Measurements from ENCODE around the gene NDST1.

Gene NDST1

DNA sequence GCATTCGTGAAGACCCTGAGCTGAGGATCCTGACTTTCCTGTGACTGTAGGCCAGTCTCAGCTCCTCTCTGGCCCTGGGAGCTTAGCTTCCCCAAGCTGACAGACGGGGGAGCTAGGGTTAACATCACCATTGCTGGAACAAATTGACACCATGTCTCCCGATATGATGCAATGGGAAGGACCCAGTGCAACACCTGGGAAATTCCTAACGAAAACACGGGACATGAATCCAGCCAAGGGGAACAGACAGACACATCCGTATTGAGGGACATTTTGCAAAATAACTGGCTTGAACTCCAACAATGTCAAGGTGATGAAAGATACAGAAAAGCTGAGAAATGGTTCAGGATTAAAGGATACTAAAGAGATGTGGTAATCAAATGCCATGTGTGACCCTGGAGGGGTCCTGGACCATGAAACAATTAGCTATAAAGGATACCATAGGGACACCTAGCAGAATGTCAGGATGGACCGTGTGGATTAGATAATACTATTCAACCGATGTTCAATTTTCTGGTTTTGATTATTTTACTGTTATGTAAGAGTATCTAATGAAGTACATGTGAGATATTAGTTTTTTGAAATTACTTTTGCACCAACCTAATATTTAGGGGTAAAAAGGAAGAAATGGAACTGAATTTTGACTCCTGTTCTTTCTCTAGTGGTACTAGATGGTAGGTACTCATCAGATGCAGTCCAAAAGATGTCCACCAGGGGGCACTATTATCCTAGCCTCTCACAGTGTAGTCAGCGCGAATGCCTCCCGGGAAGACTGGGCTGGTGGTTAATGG is 52.7 kb downstream of the NDST1 start:
- Histone ChIP-seq H3K27ac (ENCODE audit: low read depth, low read length) (peak overlapping the region; percentile 43; the same call in 1 of the 2 replicates), H3K4me1 (ENCODE audit: insufficient read depth, low read length) (peaks cover 10% of the 10 kb centered on the region), H3K36me3 (ENCODE audit: insufficient read depth, low read length) (peaks cover 11% of the 10 kb centered on the region), H3K9me3 (ENCODE audit: insufficient read depth, low read depth, low read length) (no peaks in the 10 kb centered on the region), H3K27me3 (ENCODE audit: insufficient read depth, low read length) (no peaks in the 10 kb centered on the region), H3K9ac (ENCODE audit: low read depth, low read length) (no peak overlapping the region), H3K4me3 (ENCODE audit: low read length) (no peak overlapping the region)
- WGBS, result 28% methylated on average over 10 of the region's 11 CpGs

DNA sequence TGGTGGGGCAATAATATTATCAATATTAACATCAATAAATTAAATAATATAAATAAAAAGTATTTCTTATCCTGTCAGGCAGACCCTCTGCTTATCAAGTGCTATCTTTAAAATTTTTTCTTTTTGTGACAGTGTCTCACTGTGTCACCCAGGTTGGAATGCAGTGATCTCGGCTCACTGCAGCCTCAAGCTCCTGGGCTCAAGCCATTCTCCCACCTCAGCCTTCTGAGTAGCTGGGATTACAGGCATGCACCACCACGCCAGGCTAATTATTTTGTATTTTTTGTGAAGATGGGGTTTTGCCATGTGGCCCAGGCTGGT is 53.2 kb downstream of the NDST1 start:
- Histone ChIP-seq H3K9me3 (ENCODE audit: insufficient read depth, low read depth, low read length) (no peaks in the 10 kb centered on the region), H3K36me3 (ENCODE audit: insufficient read depth, low read length) (peaks cover 6% of the 10 kb centered on the region), H3K4me1 (ENCODE audit: insufficient read depth, low read length) (peaks cover 10% of the 10 kb centered on the region), H3K9ac (ENCODE audit: low read depth, low read length) (no peak overlapping the region), H3K4me3 (ENCODE audit: low read length) (no peak overlapping the region), H3K27me3 (ENCODE audit: insufficient read depth, low read length) (no peaks in the 10 kb centered on the region), H3K27ac (ENCODE audit: low read depth, low read length) (no peak overlapping the region)
- 83% methylated on average over 2 of the region's 2 CpGs for WGBS

DNA sequence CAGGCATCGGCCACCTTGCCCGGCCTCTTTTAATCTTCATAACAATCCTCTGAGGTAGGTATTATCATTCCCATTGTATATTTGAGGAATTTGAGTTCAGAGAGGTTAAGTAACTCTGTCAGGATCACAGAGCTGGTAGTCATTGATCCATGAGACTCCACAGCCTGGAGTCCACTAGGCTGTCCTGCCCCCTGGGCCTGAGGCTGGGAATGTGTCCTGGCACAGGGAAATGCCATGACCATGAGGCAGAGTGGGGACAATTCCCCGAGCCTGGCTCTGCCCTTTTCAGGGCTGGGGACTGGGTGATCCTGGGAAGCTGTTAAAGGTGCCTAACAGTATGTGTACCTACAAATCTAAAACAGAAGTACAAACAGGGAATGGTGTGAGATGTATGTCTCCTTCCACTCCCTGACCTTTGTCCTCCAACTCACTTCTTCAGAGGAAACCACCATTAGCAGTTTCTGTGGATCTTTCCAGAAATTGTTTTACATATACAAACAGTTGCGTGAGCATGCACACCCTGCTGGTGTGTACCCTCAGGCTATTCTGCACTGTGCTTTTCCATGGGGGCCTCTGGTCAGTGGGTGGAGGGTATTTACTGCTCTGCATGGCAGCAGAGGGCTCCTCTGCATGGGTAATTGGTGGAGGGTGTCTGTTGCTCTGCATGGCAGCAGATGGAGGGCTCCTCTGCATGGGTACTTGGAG is 53.8 kb downstream of the NDST1 start:
- Histone ChIP-seq H3K9me3 (ENCODE audit: insufficient read depth, low read depth, low read length) (no peaks in the 10 kb centered on the region), H3K36me3 (ENCODE audit: insufficient read depth, low read length) (peaks cover 2% of the 10 kb centered on the region), H3K27me3 (ENCODE audit: insufficient read depth, low read length) (no peaks in the 10 kb centered on the region), H3K4me1 (ENCODE audit: insufficient read depth, low read length) (peaks cover 10% of the 10 kb centered on the region), H3K9ac (ENCODE audit: low read depth, low read length) (no peak overlapping the region), H3K4me3 (ENCODE audit: low read length) (no peak overlapping the region), H3K27ac (ENCODE audit: low read depth, low read length) (no peak overlapping the region)
- 93% methylated on average over 2 of the region's 4 CpGs for WGBS

DNA sequence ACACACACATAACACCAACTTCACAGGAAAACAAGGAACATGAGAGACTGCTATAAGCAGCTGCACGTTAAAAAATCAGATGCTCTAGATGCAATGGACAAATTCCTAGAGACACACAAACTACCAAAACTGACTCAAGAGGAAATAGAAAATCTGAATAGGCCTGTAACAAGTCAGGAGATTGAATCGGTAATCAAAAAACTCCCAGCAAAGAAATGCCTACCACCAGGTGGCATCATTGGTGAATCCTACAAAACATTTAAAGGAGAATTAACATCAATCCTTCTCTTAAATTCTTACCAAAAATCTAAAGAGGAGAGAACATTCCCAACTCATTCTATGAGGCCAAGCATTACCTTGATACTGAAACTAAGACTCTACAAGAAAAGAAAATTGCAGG is 54.9 kb downstream of the NDST1 start:
- WGBS, result 40% methylated on average over 2 of the region's 2 CpGs
- no peaks in the 10 kb centered on the region for H3K9me3 ChIP-seq (ENCODE audit: insufficient read depth, low read depth, low read length)
- no peak overlapping the region for H3K9ac ChIP-seq (ENCODE audit: low read depth, low read length)
- H3K27ac ChIP-seq (ENCODE audit: low read depth, low read length), result no peak overlapping the region
- H3K4me3 ChIP-seq (ENCODE audit: low read length), result no peak overlapping the region
- peaks cover 10% of the 10 kb centered on the region for H3K4me1 ChIP-seq (ENCODE audit: insufficient read depth, low read length)
- no peaks in the 10 kb centered on the region for H3K36me3 ChIP-seq (ENCODE audit: insufficient read depth, low read length)
- H3K27me3 ChIP-seq (ENCODE audit: insufficient read depth, low read length), result no peaks in the 10 kb centered on the region

DNA sequence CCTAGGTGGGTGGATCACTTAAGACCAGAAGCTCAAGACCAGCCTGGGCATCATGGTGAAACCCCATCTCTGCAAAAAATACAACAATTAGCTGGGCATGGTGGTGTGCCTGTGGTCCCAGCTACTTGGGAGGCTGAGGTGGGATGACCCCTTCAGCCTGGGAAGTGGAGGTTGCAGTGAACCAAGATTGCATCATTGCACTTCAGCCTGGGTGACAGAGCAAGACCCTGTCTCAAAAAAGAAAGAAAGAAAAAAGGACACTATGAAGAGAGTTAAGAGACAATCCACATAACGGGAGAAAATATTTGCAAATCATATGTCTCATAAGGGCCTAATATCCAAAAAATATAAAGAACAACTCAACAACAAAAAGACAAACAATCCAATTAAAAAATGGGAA is 57.9 kb downstream of the NDST1 start:
- H3K36me3 ChIP-seq (ENCODE audit: insufficient read depth, low read length), result no peaks in the 10 kb centered on the region

DNA sequence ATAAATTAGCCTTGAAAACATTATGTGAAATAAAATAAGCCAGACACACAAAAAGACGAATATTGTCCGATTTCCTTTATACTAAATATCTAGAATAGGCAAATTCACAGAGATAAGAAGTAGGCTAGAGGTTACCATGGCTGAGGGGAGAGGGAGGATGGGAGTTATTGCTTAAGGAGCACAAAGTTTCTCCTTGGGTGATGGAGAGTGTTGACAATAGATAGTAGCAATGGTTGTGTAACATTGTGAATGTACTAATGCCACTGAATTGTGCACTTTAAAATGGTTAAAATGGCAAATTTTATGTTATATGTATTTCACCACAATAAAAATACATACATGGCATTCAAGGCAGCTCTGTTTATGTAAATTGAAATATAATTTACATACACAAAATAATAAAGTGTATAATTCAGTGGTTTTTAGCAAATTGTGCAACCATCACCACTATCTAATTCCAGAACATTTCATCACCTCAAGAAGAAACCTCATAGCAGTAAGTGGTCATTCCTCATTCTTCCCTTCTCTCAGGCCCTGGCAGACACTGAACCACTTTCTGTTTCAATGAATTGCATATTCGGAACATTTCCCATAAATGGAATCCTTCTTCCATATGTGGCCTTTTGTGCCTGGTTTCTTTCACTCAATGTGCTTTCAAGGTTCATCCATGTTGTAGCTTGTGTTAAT is 59.2 kb downstream of the NDST1 start:
- WGBS, result 100% methylated on average over 1 of the region's 3 CpGs
- H3K9me3 ChIP-seq (ENCODE audit: insufficient read depth, low read depth, low read length), result no peaks in the 10 kb centered on the region
- no peaks in the 10 kb centered on the region for H3K27me3 ChIP-seq (ENCODE audit: insufficient read depth, low read length)
- H3K4me1 ChIP-seq (ENCODE audit: insufficient read depth, low read length), result no peaks in the 10 kb centered on the region
- H3K9ac ChIP-seq (ENCODE audit: low read depth, low read length), result no peak overlapping the region
- no peak overlapping the region for H3K4me3 ChIP-seq (ENCODE audit: low read length)
- no peak overlapping the region for H3K27ac ChIP-seq (ENCODE audit: low read depth, low read length)
- H3K36me3 ChIP-seq (ENCODE audit: insufficient read depth, low read length), result no peaks in the 10 kb centered on the region

More for the DNA sequence above, 57.9 kb downstream of the NDST1 start:
- Histone ChIP-seq H3K27me3 (ENCODE audit: insufficient read depth, low read length) (no peaks in the 10 kb centered on the region), H3K4me1 (ENCODE audit: insufficient read depth, low read length) (no peaks in the 10 kb centered on the region), H3K9me3 (ENCODE audit: insufficient read depth, low read depth, low read length) (no peaks in the 10 kb centered on the region), H3K27ac (ENCODE audit: low read depth, low read length) (no peak overlapping the region), H3K9ac (ENCODE audit: low read depth, low read length) (no peak overlapping the region), H3K4me3 (ENCODE audit: low read length) (no peak overlapping the region)
- no CpG with 5 or more reads among the region's 1 CpG for WGBS

DNA sequence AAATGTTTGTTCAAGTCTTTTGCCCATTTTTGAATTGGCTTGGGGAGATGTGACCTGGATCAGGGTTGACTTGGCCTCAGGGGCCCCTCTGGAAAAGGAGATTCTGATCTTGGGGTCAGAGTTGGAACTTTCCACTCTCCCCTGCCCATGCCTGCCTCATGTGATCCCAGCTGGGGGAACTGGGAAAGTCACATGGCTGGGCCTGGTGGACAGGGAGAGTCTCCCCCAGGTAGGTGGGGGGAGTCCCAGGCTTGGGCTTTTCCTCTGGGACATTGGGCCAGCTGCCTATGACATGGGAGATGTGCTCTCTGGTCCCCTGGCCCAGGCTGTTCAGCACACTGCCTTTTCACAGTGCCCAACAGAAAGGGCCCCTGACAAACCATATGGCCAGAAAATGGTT is 60.7 kb downstream of the NDST1 start:
- H3K9ac ChIP-seq (ENCODE audit: low read depth, low read length), result no peak overlapping the region
- no peaks in the 10 kb centered on the region for H3K27me3 ChIP-seq (ENCODE audit: insufficient read depth, low read length)
- no peaks in the 10 kb centered on the region for H3K36me3 ChIP-seq (ENCODE audit: insufficient read depth, low read length)
- H3K4me1 ChIP-seq (ENCODE audit: insufficient read depth, low read length), result no peaks in the 10 kb centered on the region
- no peak overlapping the region for H3K4me3 ChIP-seq (ENCODE audit: low read length)
- H3K27ac ChIP-seq (ENCODE audit: low read depth, low read length), result no peak overlapping the region
- no peaks in the 10 kb centered on the region for H3K9me3 ChIP-seq (ENCODE audit: insufficient read depth, low read depth, low read length)

DNA sequence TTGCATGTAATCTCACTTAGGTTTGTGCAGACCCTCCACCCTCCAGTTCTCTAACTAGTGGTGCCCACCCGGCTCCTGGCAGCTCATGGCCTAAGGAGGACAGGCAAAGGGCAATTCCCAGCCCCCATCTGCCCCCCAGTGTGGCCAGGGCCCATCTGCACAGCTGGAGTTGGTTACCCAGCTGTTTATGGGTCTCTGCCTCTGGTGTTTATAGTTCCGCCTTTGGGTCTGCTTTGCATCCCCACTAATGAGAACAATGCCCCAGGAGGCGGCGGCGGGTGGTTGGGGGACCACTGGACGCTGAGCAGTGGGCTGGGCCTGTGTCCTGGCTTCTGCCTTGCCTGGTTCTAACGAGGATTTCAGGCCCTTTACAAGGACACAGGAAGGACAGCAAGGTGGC is 62.4 kb downstream of the NDST1 start:
- H3K36me3 ChIP-seq (ENCODE audit: insufficient read depth, low read length), result no peaks in the 10 kb centered on the region
- H3K4me1 ChIP-seq (ENCODE audit: insufficient read depth, low read length), result no peaks in the 10 kb centered on the region
- H3K27ac ChIP-seq (ENCODE audit: low read depth, low read length), result no peak overlapping the region
- WGBS, result 86% methylated on average over 7 of the region's 7 CpGs
- H3K9me3 ChIP-seq (ENCODE audit: insufficient read depth, low read depth, low read length), result no peaks in the 10 kb centered on the region
- no peak overlapping the region for H3K4me3 ChIP-seq (ENCODE audit: low read length)
- no peaks in the 10 kb centered on the region for H3K27me3 ChIP-seq (ENCODE audit: insufficient read depth, low read length)
- no peak overlapping the region for H3K9ac ChIP-seq (ENCODE audit: low read depth, low read length)

DNA sequence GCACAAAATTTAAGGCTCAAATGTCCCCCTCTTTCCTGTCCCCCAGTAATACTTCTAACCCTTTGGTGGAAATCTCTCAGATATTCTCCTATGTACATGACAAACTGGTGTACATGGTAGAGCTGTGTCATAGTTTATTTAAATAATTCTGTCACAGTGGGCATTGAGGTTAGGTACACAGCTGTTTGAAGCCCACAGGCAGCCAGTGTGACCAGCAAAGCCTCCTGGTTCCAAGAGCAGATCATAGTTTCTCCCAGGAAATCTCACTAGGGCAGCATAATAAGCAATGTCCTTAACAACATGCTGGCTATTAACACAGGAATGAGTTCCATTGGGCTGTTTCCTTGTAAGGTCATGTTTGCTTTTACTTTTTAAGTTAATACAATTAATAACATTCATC is 63.9 kb downstream of the NDST1 start:
- Histone ChIP-seq H3K36me3 (ENCODE audit: insufficient read depth, low read length) (no peaks in the 10 kb centered on the region), H3K27ac (ENCODE audit: low read depth, low read length) (no peak overlapping the region), H3K4me3 (ENCODE audit: low read length) (no peak overlapping the region), H3K9ac (ENCODE audit: low read depth, low read length) (no peak overlapping the region), H3K27me3 (ENCODE audit: insufficient read depth, low read length) (no peaks in the 10 kb centered on the region), H3K4me1 (ENCODE audit: insufficient read depth, low read length) (no peaks in the 10 kb centered on the region), H3K9me3 (ENCODE audit: insufficient read depth, low read depth, low read length) (no peaks in the 10 kb centered on the region)

DNA sequence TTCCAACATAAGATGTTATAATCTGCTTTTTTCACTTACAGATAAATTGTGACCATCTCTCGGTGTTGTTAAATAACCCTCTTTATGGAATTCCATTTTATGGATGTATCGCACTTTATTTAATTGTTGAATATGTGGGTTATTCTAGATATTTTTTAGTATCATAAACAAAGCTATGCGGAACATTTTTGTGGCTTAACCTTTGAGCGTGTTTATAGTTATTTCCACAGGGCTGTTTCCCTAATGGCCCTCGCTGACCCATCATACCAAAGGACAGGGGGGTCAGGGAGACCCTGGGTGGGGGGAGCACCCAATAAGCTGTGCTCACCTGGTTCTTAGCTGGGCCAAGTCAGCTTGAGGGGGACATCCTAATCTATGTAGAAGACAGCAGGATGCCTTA is 65.3 kb downstream of the NDST1 start:
- no peaks in the 10 kb centered on the region for H3K27me3 ChIP-seq (ENCODE audit: insufficient read depth, low read length)
- 99% methylated on average over 4 of the region's 5 CpGs for WGBS
- H3K27ac ChIP-seq (ENCODE audit: low read depth, low read length), result no peak overlapping the region
- no peaks in the 10 kb centered on the region for H3K36me3 ChIP-seq (ENCODE audit: insufficient read depth, low read length)
- H3K4me3 ChIP-seq (ENCODE audit: low read length), result no peak overlapping the region
- H3K9ac ChIP-seq (ENCODE audit: low read depth, low read length), result no peak overlapping the region
- no peaks in the 10 kb centered on the region for H3K9me3 ChIP-seq (ENCODE audit: insufficient read depth, low read depth, low read length)
- no peaks in the 10 kb centered on the region for H3K4me1 ChIP-seq (ENCODE audit: insufficient read depth, low read length)
